Stimulated activated CD8-positive, alpha-beta memory T cell treated with anti-CD3 and anti-CD28 coated beads, Interleukin-12 subunit alpha, Interleukin-12 subunit beta, amount 100 ng/mL, for 1 hour (primary cell): ENCODE measurements around the gene EPB41L2.
"Not testable (repeated sequence)": the region's sequence is repeated elsewhere in the genome, so short reads cannot be mapped to it uniquely, and the experiment has no call there.

Experiments
- DNase-seq: peaks from one replicate; pipeline ENCODE4 v3.0.0-alpha.2; 2020; ENCODE audit warnings: low read depth

Gene EPB41L2

GRCh38 chr6:130945401-130945919 lies 117.6 kb downstream of the EPB41L2 start:
- DNase-seq = no peak

DNA sequence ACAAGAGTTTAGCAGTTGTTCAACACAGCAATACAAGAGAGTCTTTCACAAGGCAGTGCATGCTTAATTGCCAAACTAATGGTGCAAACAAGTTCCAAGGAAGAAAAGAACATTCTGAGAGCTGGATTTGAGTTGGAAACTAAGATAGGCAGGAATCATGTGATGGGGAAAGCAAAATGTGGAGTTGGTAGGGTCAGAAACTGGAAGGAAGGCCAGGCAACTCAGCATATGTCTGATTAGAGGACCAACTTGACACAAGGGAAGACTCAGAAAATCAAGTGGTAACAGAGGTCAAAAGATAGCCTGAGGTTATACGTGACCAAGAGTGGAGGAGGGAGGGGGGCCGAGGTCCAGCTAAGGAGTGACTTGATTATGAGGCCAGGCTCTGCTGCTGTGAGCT lies 118.6 kb downstream of the EPB41L2 start:
- no peak for DNase-seq

DNA sequence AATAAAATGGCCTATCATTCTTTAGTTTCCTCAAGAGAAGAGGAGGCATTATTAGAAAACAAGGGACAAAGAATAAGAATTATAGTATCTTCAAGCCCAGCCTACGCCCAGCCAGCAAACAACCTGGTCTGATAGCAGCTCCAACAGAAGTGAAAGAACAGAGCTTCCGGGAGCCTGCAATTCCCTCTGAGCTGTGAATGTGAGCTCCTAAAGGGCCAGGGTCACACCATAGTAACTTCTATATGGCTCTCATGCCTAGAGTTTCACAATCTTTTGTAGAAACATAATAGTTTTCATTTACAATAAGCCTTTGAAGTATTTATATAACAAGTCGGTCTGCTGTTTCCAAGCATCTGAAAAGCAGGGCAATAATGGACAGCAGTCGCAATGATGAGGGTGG lies 119.3 kb downstream of the EPB41L2 start:
- DNase-seq = no peak

- DNase-seq = not testable (repeated sequence)
Measured at GRCh38 chr6:130942752-130943151, 120.3 kb downstream of the EPB41L2 start.

GRCh38 chr6:130937942-130938604 lies 125.0 kb downstream of the EPB41L2 start:
- no peak for DNase-seq

- no peak for DNase-seq
Measured at GRCh38 chr6:130936933-130937332, 126.1 kb downstream of the EPB41L2 start.

DNA sequence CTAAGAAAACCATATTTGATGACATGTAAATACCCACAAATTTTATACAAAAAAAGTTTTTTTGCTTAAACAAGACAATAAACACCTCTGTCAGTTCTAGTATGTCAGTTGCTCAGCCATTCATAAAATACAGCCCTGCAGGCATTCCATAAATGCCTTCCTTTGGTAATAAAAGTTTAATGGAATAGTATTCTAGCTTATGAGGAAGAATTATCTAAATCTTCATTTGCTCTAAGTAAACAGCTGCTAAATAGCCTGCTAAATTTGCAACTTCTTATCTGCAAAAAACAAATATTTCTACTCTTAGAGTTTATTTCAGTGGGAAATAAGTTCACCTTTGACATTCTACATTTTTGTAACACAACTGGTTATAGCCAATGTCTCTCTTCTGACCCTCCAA lies 127.1 kb downstream of the EPB41L2 start:
- no peak for DNase-seq

DNA sequence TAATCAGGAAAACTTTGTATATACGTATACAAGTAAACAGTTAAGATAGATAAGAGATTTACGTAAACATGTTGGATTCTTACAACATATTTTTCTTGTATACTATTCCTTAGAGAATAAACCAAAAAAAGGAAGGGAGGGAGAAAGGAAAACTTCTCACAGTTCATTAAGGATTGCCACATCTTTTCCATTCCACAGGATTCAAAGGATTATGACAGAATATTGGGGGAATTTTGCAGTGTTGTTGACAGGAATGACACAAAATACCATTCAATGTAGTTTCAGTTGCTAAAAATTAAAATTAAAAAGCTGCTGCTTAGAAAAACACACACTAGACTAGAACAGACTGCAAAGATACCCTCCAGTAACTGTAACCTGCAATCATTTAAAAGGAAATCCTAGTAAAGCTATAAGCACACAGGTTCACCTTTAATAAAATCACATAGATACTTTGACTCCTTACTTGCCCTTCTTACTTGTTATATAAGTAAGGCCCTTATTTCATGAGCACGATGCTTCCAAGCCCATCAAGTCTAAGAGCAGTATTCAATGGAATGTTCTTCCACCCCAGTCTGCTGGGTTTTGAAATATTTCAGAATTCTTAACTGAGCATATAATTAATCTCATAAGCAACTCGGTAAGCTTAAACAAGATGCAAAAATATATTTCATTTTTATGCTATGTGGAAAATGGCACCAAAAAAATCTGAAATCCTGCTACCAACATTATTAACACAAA lies 128.0 kb downstream of the EPB41L2 start:
- DNase-seq = no peak

- no peak for DNase-seq
Measured at GRCh38 chr6:130933712-130934200, 129.3 kb downstream of the EPB41L2 start.

DNA sequence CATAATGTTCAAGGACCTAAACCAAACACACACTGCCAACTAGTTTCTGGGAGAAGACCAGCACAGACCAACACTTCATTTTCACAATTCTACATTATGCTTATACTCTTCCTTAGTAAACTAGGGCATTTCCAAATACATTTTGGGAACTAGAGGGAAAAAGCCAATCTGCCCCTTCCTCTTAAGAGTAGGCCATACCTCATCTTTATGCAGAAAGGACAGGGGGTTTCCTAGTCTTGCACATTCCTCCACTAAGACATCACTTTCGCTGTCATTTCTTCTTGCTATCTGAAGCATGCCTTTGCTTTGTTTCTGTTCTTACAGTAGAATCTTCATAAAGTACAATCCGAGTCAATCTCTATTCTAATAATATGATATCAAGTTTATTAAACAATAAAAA lies 130.1 kb downstream of the EPB41L2 start:
- DNase-seq = no peak

DNA sequence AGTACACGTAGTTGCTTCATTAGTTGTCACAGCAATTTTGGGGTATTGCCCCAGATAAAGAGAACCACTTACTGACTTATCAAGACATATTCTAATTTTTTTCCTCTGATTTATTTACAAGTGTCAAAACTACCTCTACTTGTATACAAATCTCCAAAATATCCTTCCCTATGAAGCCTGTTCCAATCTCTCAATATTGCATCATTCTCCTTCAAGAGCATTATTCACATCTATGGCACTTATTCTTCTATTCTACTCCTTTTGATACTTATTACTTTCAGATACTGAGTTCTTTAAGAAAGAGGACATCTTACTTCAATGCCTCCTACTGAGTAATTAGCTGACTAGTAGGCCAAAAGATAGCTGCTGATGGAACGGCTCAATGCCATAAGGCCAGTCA lies 130.6 kb downstream of the EPB41L2 start:
- no peak for DNase-seq

GRCh38 chr6:130931683-130932082 lies 131.4 kb downstream of the EPB41L2 start:
- no peak for DNase-seq

GRCh38 chr6:130929036-130929678 lies 133.9 kb downstream of the EPB41L2 start:
- DNase-seq = no peak

GRCh38 chr6:130928158-130928912 lies 134.7 kb downstream of the EPB41L2 start:
- DNase-seq = no peak

GRCh38 chr6:130927305-130927704 lies 135.7 kb downstream of the EPB41L2 start:
- DNase-seq = no peak

- no peak for DNase-seq
Measured at GRCh38 chr6:130923350-130923749, 139.7 kb downstream of the EPB41L2 start.

DNA sequence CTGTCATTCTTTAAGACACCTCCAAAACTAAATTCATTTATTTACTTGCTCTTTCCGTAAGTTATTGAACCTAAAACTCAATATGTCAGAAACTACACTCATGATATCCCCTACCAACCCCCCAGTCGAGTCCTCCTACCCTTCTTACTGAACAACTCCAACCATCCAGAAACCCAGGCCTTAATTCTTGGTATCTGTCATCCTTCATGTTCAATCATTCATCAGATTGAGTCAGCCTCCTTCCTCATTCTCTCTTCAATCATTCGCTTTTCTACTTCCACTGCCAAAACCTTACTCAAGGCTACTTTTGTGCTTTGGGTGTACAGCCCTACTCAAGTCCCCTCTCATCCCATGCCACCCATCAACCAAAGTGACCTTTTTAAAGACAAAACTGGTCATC lies 140.1 kb downstream of the EPB41L2 start:
- DNase-seq = no peak

DNA sequence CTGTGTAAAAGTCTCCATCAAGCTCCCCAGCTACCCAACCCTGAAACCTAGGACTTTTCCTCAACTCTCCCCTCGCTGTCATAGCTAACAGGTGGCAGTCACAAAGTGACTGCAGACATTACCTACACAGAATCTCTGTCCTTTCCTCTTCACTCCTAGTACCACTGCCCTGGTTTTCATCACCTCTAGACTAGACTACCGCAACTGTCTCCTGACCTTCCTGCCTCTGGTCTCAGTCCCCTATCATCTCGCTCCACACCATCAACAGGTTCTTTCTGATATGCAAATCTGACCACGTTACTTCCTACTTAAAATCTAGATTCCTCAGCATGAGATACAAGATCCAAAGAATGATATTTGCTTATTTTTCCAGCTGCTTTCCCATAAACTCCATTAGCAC lies 142.1 kb downstream of the EPB41L2 start:
- no peak for DNase-seq

DNA sequence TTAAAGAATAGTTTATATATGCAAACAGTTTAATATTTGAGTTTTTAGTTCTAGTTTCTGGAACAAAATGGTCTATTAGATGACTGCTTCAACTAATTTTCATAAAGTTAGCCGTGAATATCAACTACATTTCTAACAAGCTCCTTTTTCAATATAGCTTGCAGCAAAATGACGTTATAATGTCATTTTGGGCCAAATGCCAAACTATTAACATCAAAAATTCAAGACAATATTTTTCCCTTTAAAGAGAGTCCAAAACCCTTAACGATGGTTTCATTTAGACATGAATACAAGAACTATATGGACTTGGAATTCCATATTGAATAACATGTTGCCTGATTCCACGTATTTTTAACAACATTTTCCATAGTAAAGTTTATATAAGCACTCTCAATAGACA lies 144.9 kb downstream of the EPB41L2 start:
- DNase-seq = no peak

DNA sequence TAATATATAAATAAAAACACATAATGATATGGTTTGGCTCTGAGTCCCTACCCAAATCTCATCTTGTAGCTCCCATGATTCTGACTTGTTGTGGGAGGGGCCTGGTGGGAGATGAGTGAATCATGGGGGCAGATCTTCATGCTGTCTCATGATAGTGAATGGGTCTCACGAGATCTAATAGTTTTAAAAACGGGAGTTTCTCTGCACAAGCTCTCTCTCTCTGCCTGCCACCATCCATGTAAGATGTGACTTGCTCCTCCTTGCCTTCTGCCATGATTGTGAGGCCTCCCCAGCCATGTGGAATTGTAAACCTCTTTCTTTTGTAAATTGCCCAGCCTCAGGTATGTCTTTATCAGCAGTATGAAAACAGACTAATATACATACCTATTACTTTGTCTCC lies 147.4 kb downstream of the EPB41L2 start:
- not testable (repeated sequence) for DNase-seq

DNA sequence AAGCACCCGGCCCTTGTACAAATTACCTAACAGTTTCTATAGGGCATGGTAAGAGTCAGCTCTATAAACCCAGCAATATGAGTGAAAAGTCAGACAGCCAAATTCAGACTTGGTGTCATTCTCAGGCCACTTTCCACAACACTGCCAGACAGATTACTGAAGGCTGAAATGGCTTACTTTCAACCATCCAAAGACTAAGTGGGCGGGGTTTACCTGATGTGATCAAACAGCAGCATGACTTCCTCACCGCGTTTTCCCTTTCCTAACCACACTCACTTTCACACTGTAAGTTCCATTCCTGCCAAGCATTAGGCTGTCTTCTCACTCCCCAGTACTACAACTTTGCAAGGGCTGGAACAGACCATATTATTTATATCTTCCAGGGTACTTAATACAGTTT lies 149.9 kb downstream of the EPB41L2 start:
- no peak for DNase-seq

DNA sequence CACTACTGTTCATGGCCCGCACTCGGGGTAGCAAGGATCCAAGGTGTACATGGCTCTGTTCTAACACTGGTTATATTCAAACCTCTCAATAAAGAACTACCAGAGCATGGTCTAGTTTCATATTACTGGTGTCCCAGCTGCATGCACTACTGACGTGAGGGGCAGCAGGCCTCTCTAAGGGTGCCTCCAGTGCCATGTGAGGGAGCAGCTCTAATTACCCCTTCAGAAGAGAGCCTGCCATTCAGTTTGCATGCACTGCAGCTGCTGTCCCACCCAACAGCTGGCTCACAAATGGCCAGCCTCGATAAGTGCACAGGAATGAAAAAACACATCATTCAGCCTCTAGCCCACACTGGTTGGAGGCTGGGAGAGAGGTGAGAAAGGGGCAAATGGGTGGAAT lies 150.6 kb downstream of the EPB41L2 start:
- no peak for DNase-seq
